ENCODE data around the gene HNRNPLL. TPM values are rescaled to one million over a fixed set of nuclear protein-coding genes. Genes with fewer than 3 reads are reported as not detected.
A peak's percentile ranks its signal among the peaks of the same experiment; 100 is the strongest.

HNRNPLL gene
- total and polyA plus RNA-seq, 2 of the 8 experiments (the other 6 are each of a cell fraction or from before 2014, with no cell fraction given): 18.6 to 69.3 TPM

GRCh38 chr2:38528008-38528442 lies 74.7 kb downstream of the HNRNPLL start:
- ChIA-PET POLR2A (ENCODE audit: partially characterized antibody) (interaction anchor here (2.0 kb wide), 1 partner anchor 223 kb away, joined by 9 read pairs; the partner anchor contains the start of gene SRSF7), CTCF (ENCODE audit: partially characterized antibody) (interaction anchor here (1.0 to 1.3 kb wide), 2 partner anchors 123 to 167 kb away, joined by 3 to 4 read pairs; no protein-coding TSS in a partner anchor)
- Histone ChIP-seq H3K56ac (replicated peaks; ENCODE audit: insufficient read length, low read depth, low read length) (no peak overlapping the region), H4K5ac (ENCODE audit: insufficient read length, low read depth, low read length) (no peak overlapping the region), H3K27me3 (replicated peaks in 1 of 4; ENCODE audit: control insufficient read depth in 3 of 4, extremely low read depth in 1 of 4, insufficient read depth in 3 of 4, low read length in 3 of 4) (0 out of 7 replicates have a peak, but pooled peaks cover 0 to 2% (median 0%) of the 10 kb centered on the region in 4 experiments), H4K91ac (replicated peaks; ENCODE audit: insufficient read length, low read length) (no peak overlapping the region), H3K4ac (replicated peaks; ENCODE audit: insufficient read length, low read depth, low read length) (no peak overlapping the region), H4K20me1 (replicated peaks in 1 of 2; ENCODE audit: control insufficient read depth in 1 of 2, insufficient read depth in 2 of 2, low read length in 2 of 2) (no peaks in the 10 kb centered on the region), H3K36me3 (ENCODE audit: control insufficient read depth in 2 of 4, insufficient read depth in 4 of 4, low read length in 3 of 4) (no peaks in the 10 kb centered on the region), H2BK5ac (ENCODE audit: low read depth, low read length) (no peak overlapping the region), H3K4me1 (replicated peaks in 1 of 4; ENCODE audit: control insufficient read depth in 3 of 4, insufficient read depth in 4 of 4, low read length in 3 of 4) (peaks cover under 1 to 8% (median 2%) of the 10 kb centered on the region in 4 experiments; a peak in 6 of 7 replicates), H3K79me2 (ENCODE audit: control insufficient read depth in 1 of 2, insufficient read depth in 2 of 2, low read length in 2 of 2) (no peaks in the 10 kb centered on the region), H3K9ac (replicated peaks in 1 of 4; ENCODE audit: extremely low read depth in 1 of 4, low read depth in 3 of 4, low read length in 3 of 4) (no peak overlapping the region), H2BK12ac (ENCODE audit: low read depth, low read length) (no peak overlapping the region), H3K79me1 (ENCODE audit: low read depth, low read length) (no peaks in the 10 kb centered on the region), H3K9me3 (ENCODE audit: insufficient read depth in 2 of 2, low read depth in 1 of 2, low read length in 1 of 2) (no peaks in the 10 kb centered on the region), H3K4me3 (ENCODE audit: extremely low read depth in 1 of 4, insufficient read depth in 2 of 4, low read depth in 3 of 4, low read length in 4 of 4) (peak overlapping the region in 3 of 4 experiments; percentile 9 to 53 (median 11); a peak in 5 of 8 replicates), H3K23me2 (ENCODE audit: low read depth, low read length) (no peaks in the 10 kb centered on the region), H3K14ac (ENCODE audit: insufficient read length) (no peak overlapping the region), H3K23ac (ENCODE audit: insufficient read length) (no peak overlapping the region), H3K4me2 (ENCODE audit: insufficient read depth in 1 of 2, low read depth in 2 of 2, low read length in 2 of 2) (peak overlapping the region; percentile 59 to 67), H3K18ac (ENCODE audit: extremely low read depth, low read length) (no peak overlapping the region), H4K8ac (ENCODE audit: extremely low read depth, insufficient read depth, low read length) (no peak overlapping the region), H2AK5ac (ENCODE audit: low read depth, low read length) (no peak overlapping the region), H3K27ac (ENCODE audit: low read depth, low read length) (no peak overlapping the region), H2BK20ac (ENCODE audit: low read length) (no peak overlapping the region), H2AFZ (ENCODE audit: low read length) (peak overlapping the region; percentile 99), H2BK15ac (ENCODE audit: low read length) (no peak overlapping the region), H2BK120ac (replicated peaks; ENCODE audit: low read depth, low read length) (no peak overlapping the region)
- FAIRE-seq (no peak), DNase-seq (ENCODE audit: low read depth in 1 of 2, low spot score in 2 of 2) (peak in 1 of 2 experiments; percentile 79)
- WGBS, 2 experiments (ENCODE audit: extremely low coverage in 1 of 2, insufficient coverage in 1 of 2, insufficient read length in 1 of 2, insufficient replicate concordance in 2 of 2, low coverage in 1 of 2, low lambda C conversion rate in 2 of 2, missing lambda C conversion rate in 1 of 2): 5% methylated on average over 27 of the region's 27 CpGs; no CpG with 5 or more reads in 1 of the 2 experiments
- TF ChIP-seq SAP30 (IDR thresholded peaks at IDR 0.05; ENCODE audit: insufficient read depth, insufficient replicate concordance, low read length): no peak
- no peak for TF ChIP-seq POU5F1 (IDR thresholded peaks at IDR 0.05; ENCODE audit: low read depth, low read length)
- TF ChIP-seq NRF1 (IDR thresholded peaks at IDR 0.05; ENCODE audit: low read depth, low read length): no peak
- TF ChIP-seq NANOG (IDR thresholded peaks at IDR 0.05; ENCODE audit: insufficient read depth, low read depth, low read length, poor library complexity, severe bottlenecking): no peak
- TF ChIP-seq CREB1 (IDR thresholded peaks at IDR 0.05): no peak
- TF ChIP-seq HDAC6 (IDR thresholded peaks at IDR 0.05; ENCODE audit: low read depth, low read length): no peak
- TF ChIP-seq CHD1 (IDR thresholded peaks at IDR 0.05; ENCODE audit: low read depth, low read length): no peak
- TF ChIP-seq YY1 (IDR thresholded peaks at IDR 0.05; ENCODE audit: low read depth, low read length): peak; percentile 75
- TF ChIP-seq PHF8 (conservative IDR thresholded peaks at IDR 0.05; ENCODE audit: low read depth, low read length): no peak
- TF ChIP-seq EZH2 (IDR thresholded peaks at IDR 0.05; ENCODE audit: low read depth, low read length, severe bottlenecking): peak; percentile 2
- no peak for TF ChIP-seq BRCA1 (IDR thresholded peaks at IDR 0.05; ENCODE audit: low read depth, low read length)
- TF ChIP-seq FOSL1 (IDR thresholded peaks at IDR 0.05; ENCODE audit: insufficient read depth, low read depth, low read length): no peak
- TF ChIP-seq TAF7 (optimal IDR thresholded peaks at IDR 0.05; ENCODE audit: borderline replicate concordance, low read depth, low read length): no peak
- no peak for TF ChIP-seq CTBP2 (IDR thresholded peaks at IDR 0.05; ENCODE audit: borderline replicate concordance, insufficient read depth, insufficient read length, low read length)

All from H1 (cell line).